ENCODE measurements around the gene STXBP1.

STXBP1 gene

GRCh38 chr9:127611899-127612790, at the start of gene STXBP1:
STXBP1 (plus strand) TSS chr9:127612277; CDS start chr9:127612404, 127 bp downstream.
- DNase-seq (ENCODE audit: low spot score in 2 of 2) (peak; percentile 84 to 92), ATAC-seq (peak; percentile 88)
- H3K4me3 Mint-ChIP-seq, result peak within 1 kb of the TSS; percentile 95
- H3K36me3 Mint-ChIP-seq, result peaks cover 13% of the 10 kb centered on the region
- H3K27ac Mint-ChIP-seq, result peak within 1 kb of the TSS; percentile 75
- peaks cover 42% of the 10 kb centered on the region for H3K4me1 Mint-ChIP-seq
- no peaks in the 10 kb centered on the region for H3K9me3 Mint-ChIP-seq

GRCh38 chr9:127562279-127562796, 49.7 kb upstream of the STXBP1 start:
- H3K4me1 Mint-ChIP-seq, result peaks cover 58% of the 10 kb centered on the region
- no peak for DNase-seq (ENCODE audit: low spot score in 2 of 2)
- peak overlapping the region; percentile 58 for H3K27ac Mint-ChIP-seq
- H3K9me3 Mint-ChIP-seq, result no peaks in the 10 kb centered on the region
- H3K4me3 Mint-ChIP-seq, result peak overlapping the region; percentile 44
- ATAC-seq, result no peak
- peaks cover 25% of the 10 kb centered on the region for H3K36me3 Mint-ChIP-seq

- Mint-ChIP-seq H3K4me1 (peaks cover 59% of the 10 kb centered on the region), H3K4me3 (no peak overlapping the region), H3K27ac (peak overlapping the region; percentile 58), H3K9me3 (no peaks in the 10 kb centered on the region), H3K36me3 (peaks cover 27% of the 10 kb centered on the region)
- DNase-seq (ENCODE audit: low spot score in 2 of 2) (no peak), ATAC-seq (no peak)
Observed at GRCh38 chr9:127562841-127563401, 49.2 kb upstream of the STXBP1 start.

DNA sequence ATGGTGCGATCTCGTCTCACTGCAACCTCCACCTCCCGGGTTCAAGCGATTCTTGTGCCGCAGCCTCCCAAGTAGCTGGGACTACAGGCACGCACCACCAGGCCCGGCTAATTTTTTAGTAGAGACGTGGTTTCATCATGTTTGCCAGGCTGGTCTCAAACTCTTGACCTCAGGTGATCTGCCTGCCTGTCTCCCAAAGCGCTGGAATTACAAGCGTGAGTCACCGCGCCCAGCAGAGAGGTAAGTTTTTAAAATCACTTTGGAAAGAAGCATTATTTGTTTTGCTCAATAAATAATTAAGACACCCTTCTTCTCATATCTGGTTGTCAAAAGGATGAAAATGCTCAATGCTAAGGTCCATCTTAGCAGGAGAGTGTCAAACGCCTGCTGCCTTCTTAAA, 48.5 kb upstream of the STXBP1 start:
- Mint-ChIP-seq H3K27ac (no peak overlapping the region), H3K36me3 (peaks cover 27% of the 10 kb centered on the region), H3K4me1 (peaks cover 52% of the 10 kb centered on the region), H3K9me3 (no peaks in the 10 kb centered on the region), H3K4me3 (no peak overlapping the region)
- DNase-seq (ENCODE audit: low spot score in 2 of 2) (no peak), ATAC-seq (no peak)

GRCh38 chr9:127565231-127565630, 46.8 kb upstream of the STXBP1 start:
- Mint-ChIP-seq H3K4me3 (no peak overlapping the region), H3K36me3 (peaks cover 27% of the 10 kb centered on the region), H3K4me1 (peaks cover 52% of the 10 kb centered on the region), H3K27ac (no peak overlapping the region), H3K9me3 (no peaks in the 10 kb centered on the region)
- DNase-seq (ENCODE audit: low spot score in 2 of 2), result no peak
- no peak for ATAC-seq

GRCh38 chr9:127566351-127567001, 45.6 kb upstream of the STXBP1 start:
- Mint-ChIP-seq H3K4me3 (peak overlapping the region; percentile 78), H3K36me3 (peaks cover 20% of the 10 kb centered on the region), H3K9me3 (no peaks in the 10 kb centered on the region), H3K4me1 (peaks cover 46% of the 10 kb centered on the region), H3K27ac (peak overlapping the region; percentile 84)
- DNase-seq (ENCODE audit: low spot score in 2 of 2) (no peak), ATAC-seq (no peak)

- H3K4me3 Mint-ChIP-seq, result peak overlapping the region; percentile 78
- peak overlapping the region; percentile 84 for H3K27ac Mint-ChIP-seq
- H3K36me3 Mint-ChIP-seq, result peaks cover 18% of the 10 kb centered on the region
- no peaks in the 10 kb centered on the region for H3K9me3 Mint-ChIP-seq
- no peak for ATAC-seq
- DNase-seq (ENCODE audit: low spot score in 2 of 2), result no peak
- peaks cover 45% of the 10 kb centered on the region for H3K4me1 Mint-ChIP-seq
Observed at GRCh38 chr9:127567035-127567729, 44.9 kb upstream of the STXBP1 start.

DNA sequence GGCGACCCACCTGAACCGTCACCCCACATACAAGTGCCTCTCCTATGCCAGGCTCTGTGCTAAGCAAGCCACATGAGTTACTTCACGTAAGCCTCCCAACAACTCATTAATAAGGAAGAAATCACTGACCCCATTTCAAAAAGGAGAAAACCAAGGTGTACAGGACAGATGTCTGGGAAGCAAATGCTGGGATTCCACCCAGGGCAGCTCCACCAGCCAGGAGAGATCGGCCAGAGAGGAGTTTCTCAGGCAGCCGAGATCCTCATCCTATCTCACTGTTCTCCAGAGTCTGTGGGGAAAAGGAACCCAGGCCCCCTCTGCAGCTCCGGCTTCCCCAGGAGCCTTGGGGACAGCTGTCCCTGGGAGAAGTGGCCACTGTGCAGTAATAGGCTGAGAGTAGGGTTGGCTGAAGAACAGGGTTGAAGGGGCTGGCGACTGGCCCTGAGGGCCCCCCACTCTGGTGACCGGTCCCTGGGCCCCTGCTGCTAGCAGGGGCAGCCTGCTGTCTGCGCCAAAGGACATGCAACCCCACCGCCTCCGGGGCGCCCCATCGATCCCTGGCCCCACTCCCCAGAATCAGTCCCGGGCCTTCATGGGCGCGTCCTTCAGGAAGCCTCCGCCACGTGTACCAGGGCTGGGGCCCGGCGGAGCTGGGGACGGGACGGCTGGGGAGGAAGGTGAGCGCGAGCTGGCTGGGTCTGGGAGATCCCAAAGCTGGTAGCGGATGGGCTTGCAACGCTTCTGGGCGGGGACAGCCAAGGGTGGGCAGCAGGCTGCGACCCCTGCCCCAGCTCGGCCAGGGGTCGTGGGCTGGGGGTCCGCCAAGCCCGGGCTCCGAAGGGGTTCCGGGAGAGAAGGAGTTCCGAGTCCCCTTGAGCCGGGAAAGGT, 44.1 kb upstream of the STXBP1 start:
- Mint-ChIP-seq H3K9me3 (no peaks in the 10 kb centered on the region), H3K36me3 (peaks cover 14% of the 10 kb centered on the region), H3K4me1 (peaks cover 45% of the 10 kb centered on the region), H3K27ac (peak overlapping the region; percentile 84), H3K4me3 (peak overlapping the region; percentile 78)
- ATAC-seq, result no peak
- peak in 1 of 2 donors; percentile 65 for DNase-seq (ENCODE audit: low spot score in 2 of 2)

- H3K9me3 Mint-ChIP-seq, result no peaks in the 10 kb centered on the region
- no peak overlapping the region for H3K27ac Mint-ChIP-seq
- peaks cover 11% of the 10 kb centered on the region for H3K36me3 Mint-ChIP-seq
- ATAC-seq, result peak; percentile 48
- H3K4me3 Mint-ChIP-seq, result peak overlapping the region; percentile 78
- no peak for DNase-seq (ENCODE audit: low spot score in 2 of 2)
- H3K4me1 Mint-ChIP-seq, result peaks cover 45% of the 10 kb centered on the region
Observed at GRCh38 chr9:127568618-127568970, 43.5 kb upstream of the STXBP1 start.

- H3K4me1 Mint-ChIP-seq, result peaks cover 51% of the 10 kb centered on the region
- H3K36me3 Mint-ChIP-seq, result peaks cover 11% of the 10 kb centered on the region
- H3K4me3 Mint-ChIP-seq, result peak overlapping the region; percentile 77
- peak; percentile 62 to 83 for DNase-seq (ENCODE audit: low spot score in 2 of 2)
- H3K9me3 Mint-ChIP-seq, result no peaks in the 10 kb centered on the region
- peak; percentile 87 for ATAC-seq
- peak overlapping the region; percentile 91 for H3K27ac Mint-ChIP-seq
Observed at GRCh38 chr9:127568971-127569885, 42.8 kb upstream of the STXBP1 start.

- H3K27ac Mint-ChIP-seq, result peak overlapping the region; percentile 91
- H3K4me1 Mint-ChIP-seq, result peaks cover 58% of the 10 kb centered on the region
- no peaks in the 10 kb centered on the region for H3K9me3 Mint-ChIP-seq
- H3K4me3 Mint-ChIP-seq, result peak overlapping the region; percentile 77
- peak in 1 of 2 donors; percentile 74 for DNase-seq (ENCODE audit: low spot score in 2 of 2)
- ATAC-seq, result peak; percentile 73
- peaks cover 11% of the 10 kb centered on the region for H3K36me3 Mint-ChIP-seq
Observed at GRCh38 chr9:127569886-127570401, 42.1 kb upstream of the STXBP1 start.

GRCh38 chr9:127570533-127571111, 41.5 kb upstream of the STXBP1 start:
- Mint-ChIP-seq H3K4me1 (peaks cover 62% of the 10 kb centered on the region), H3K4me3 (peak overlapping the region; percentile 77), H3K36me3 (peaks cover 9% of the 10 kb centered on the region), H3K9me3 (no peaks in the 10 kb centered on the region), H3K27ac (peak overlapping the region; percentile 91)
- DNase-seq (ENCODE audit: low spot score in 2 of 2) (no peak), ATAC-seq (no peak)

DNA sequence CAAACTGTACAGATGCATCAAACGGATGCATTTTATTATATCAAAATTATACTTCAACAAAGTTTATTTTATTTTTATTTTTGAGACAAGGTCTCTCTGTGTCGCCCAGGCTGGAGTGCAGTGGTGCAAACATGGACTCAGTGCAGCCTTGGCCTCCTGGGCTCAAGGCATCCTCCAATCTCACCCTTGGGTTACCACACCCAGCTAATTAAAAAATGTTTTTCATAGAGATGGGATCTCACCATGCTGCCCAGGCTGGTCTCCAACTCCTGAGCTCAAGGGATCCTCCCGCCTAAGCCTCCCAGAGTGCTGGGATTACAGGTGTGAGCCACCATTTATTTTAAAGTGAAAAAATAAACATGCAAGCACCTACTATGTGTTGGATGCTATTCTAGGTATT, 40.1 kb upstream of the STXBP1 start:
- peaks cover 5% of the 10 kb centered on the region for H3K36me3 Mint-ChIP-seq
- ATAC-seq, result no peak
- DNase-seq (ENCODE audit: low spot score in 2 of 2), result no peak
- peak overlapping the region; percentile 92 for H3K27ac Mint-ChIP-seq
- H3K9me3 Mint-ChIP-seq, result no peaks in the 10 kb centered on the region
- H3K4me3 Mint-ChIP-seq, result no peak overlapping the region
- H3K4me1 Mint-ChIP-seq, result peaks cover 70% of the 10 kb centered on the region
